Suppressor macrophage treated with lipopolysaccharide for 4 hours (primary cell): ENCODE data around the gene GEMIN4.
"Not testable (repeated sequence)": the region's sequence is repeated elsewhere in the genome, so short reads cannot be mapped to it uniquely, and the experiment has no call there.

Source experiments
- DNase-seq: peaks from one replicate; pipeline ENCODE4 v3.0.0-alpha.2; 2020

The GEMIN4 gene

DNA sequence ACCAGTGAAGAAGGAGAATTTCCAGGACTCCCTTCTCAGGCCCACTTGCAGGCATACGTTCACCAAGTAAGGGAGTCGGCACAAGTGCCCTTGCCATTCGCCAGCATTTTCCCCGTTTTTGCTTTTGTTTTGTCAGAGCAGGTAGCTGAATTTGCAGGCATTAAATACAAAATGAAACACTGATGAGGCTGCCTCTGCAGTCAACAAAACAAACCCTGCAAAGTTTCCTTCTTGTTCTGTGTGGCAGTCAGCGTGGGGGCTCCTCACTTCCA is 22.2 kb upstream of the GEMIN4 start:
- DNase-seq: no peak

- DNase-seq: no peak
Observed at GRCh38 chr17:773467-774312, 21.6 kb upstream of the GEMIN4 start.

GRCh38 chr17:773016-773415 is 21.0 kb upstream of the GEMIN4 start:
- DNase-seq: no peak

DNA sequence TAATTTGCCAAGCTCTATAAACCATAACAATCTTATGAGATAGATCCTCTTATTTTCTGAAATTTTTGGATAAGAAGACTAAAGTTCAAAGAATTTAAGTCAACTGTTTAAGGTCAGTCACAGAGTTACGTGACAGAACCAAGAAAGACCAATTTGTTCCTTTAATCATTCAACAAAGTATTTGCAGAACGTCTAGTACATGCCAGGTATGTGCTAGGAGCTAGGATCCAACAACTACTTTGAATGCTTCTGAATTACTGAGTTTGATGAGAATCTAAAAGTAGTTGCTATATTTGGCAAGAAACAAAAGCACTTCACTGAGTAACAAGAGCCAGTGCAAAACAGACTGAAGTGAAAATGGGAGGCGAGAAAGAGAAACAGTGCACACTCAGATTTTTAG is 15.0 kb upstream of the GEMIN4 start:
- no peak for DNase-seq

DNA sequence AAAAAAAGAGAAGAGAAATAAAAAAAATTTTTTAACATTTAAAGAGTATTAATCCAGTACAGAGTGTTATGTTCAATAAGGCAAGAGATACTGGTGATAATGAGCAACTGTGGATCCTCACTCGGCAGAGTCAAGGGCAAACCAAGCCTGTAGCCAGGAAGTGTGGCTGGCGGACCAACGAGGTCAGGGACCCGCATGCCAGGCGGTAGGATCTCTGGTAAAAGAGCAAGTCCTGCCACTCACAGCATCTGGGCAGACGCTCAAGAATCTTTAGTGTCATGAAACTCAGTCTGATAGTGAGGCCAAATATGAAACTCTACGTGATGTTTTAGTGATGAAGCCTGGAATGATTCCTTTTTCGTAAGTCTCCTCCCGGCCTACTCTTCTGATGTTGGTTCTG is 8.3 kb upstream of the GEMIN4 start:
- DNase-seq: no peak

GRCh38 chr17:759964-760363 is 7.9 kb upstream of the GEMIN4 start:
- no peak for DNase-seq

GRCh38 chr17:756010-756567 is 4.0 kb upstream of the GEMIN4 start:
- not testable (repeated sequence) for DNase-seq

GRCh38 chr17:755319-755961 is 3.4 kb upstream of the GEMIN4 start:
- DNase-seq: not testable (repeated sequence)

GRCh38 chr17:753418-753817 is 1.4 kb upstream of the GEMIN4 start:
- DNase-seq: no peak

- no peak for DNase-seq
Observed at GRCh38 chr17:752620-753219, 656 bp upstream of the GEMIN4 start.

DNA sequence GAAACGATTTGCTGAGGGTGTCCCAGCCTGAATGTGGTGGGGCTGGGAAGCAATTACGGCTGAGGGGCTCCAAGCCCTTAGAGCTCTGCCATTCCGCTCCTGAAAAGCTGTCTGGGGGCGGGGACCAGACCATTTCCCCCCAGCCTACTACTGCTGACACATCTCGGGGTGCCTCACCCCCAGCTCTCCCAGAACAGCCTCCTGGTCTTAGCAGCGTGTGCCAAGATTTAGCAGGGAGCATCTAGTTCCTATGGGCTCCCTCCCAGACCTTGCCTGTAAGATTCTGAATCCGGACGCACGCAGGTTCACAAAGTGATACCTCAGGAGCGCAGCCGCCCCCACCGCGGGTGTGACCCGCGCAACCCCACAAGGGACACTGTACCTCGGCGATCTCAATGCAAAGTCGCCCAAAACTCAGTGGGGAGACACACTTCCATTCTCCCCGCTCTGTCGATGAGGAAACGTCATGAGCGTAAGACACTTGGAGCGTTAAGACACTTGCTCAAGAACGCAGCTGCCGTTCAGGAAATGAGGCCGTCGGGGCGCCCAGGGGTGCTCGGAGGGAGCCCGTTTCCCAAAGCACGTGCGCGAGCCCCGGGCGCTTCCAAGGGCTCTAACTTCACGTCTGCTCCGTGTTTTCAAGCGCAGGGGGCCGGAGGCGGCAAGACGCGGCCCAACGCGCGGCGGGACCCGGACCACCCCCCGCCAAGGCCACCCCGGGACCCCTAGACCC is 629 bp downstream of the GEMIN4 start:
- DNase-seq: peak; percentile 63

- DNase-seq: no peak
Observed at GRCh38 chr17:750431-751037, 1.5 kb downstream of the GEMIN4 start.

DNA sequence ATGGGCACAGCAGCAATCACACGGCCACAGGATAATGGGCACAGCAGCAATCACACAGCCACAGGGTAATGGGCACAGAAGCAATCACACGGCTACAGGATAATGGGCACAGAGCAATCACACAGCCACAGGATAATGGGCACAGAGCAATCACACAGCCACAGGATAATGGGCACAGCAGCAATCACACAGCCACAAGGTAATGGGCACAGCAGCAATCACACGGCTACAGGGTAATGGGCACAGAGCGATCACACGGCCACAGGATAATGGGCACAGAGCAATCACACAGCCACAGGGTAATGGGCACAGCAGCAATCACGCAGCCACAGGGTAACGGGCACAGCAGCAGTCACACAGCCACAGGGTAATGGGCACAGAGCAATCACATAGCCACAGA is 2.7 kb downstream of the GEMIN4 start:
- DNase-seq: not testable (repeated sequence)

GRCh38 chr17:748604-749003 is 3.5 kb downstream of the GEMIN4 start:
- not testable (repeated sequence) for DNase-seq

DNA sequence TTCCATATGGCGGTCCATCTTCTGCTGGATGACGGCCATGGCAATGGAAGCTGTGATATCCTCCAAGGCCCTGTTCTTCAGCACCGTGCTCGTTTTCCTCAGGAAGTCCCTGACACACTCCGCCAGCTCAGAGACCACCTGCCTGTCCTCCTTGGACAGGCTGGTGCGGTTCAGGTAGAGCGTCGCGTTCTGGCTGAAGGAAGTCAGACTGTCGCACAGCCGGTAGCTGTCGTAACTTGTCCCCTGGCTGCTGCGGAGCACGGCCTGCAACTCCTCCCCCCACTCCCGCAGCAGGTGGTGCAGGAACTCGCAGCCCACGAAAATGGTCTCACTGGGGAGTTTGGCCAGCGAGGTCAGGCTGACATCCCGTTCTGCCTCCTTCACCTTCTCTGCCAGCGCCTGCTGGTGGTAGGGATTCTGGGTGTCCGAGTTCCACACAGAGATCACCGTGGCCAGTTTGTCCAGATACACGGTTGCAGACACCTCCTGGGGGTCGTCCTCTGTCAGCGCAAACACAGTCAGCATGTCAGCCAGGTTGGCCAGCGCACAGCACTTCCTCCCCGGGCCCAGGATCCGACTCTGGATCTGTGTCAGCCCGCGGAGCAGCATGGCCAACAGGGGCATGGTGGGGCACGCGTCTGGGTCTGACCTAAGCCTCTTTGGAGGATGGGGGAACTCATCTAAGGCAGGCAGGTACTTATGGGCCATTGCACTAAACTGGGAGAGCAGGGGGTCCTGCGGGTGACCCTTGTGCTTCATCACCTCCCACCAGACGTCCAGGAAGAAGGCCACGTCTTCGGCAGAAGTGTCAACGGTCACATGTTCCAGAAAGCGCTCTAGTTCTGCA is 5.1 kb downstream of the GEMIN4 start:
- no peak for DNase-seq

- DNase-seq: no peak
Observed at GRCh38 chr17:746181-746580, 5.9 kb downstream of the GEMIN4 start.

GRCh38 chr17:745406-745805 is 6.7 kb downstream of the GEMIN4 start:
- DNase-seq: no peak

- DNase-seq: no peak
Observed at GRCh38 chr17:744937-745336, 7.1 kb downstream of the GEMIN4 start.

DNA sequence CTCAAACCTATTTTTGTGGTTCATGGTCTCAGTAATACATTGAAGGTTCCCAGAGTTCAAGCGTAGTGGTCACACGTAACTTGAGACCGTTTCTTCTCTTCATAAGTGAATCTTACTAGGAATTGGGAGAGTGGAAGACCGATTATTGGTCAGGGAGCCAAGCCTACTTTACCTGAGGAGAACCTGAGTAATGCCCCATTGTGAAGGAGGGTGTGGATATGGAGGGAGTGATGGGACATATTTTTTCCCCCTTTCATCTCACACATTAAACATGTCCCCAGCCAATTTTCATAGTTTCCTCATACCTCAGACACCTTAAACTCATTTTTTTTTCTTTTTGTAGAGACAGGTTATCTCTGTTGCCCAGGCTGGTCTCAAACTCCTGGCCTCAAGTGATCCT is 8.9 kb downstream of the GEMIN4 start:
- no peak for DNase-seq

DNA sequence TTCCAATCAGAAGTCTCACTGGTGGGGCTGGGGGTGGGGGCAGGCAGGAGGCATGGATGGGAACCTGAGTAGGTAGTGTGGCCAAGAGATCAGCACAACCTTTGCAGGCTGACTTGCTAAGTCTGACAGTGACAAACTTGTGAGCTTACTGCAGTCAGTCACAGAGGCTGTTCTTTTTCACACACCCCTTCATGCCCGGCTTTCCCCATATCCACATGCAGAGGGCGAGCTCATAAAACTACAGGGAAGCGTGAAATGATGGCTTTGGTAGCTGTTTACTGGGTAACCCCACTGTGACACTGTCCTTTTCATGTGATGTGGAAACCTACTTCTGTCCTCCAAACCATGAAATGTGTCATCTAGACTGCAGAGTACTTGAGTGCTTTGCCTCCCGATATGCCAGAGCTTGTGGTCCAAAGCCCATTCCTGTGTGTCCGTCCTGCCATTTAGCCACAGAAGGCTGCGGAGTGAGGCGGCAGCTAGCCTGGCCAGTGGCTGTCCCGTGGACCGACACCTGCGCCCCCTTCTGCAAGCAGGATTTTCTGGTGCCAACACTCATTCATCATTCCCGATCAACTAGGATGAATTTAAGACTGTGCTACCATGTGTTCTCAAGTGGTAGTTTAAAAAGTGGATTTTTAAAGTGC is 9.8 kb downstream of the GEMIN4 start:
- no peak for DNase-seq
